ENCODE measurements around the gene CNGA1. TPM values are rescaled to one million over a fixed set of nuclear protein-coding genes. Genes with fewer than 3 reads are reported as not detected.

The CNGA1 gene
- total RNA-seq, 1 donor from 2014 or later, result 2.0 TPM

DNA sequence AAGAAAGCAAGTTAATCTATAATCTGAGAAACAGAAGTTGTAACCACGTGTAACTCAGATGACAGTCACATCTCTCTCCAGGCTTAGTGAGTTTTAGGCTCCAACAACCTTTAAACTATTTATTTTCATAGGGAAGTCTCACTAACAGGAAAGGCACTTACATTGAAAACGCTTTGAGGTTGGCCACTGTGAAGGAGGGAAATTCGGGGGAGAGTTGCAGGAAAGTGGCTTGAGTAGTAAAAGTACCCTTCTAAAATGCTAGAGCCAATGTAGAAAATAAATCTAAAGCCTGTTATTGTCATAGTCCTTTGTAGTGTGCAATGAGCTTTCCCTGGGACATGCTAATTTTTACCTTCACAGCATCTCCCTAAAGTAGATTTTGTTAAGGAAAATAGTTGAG, 101.1 kb downstream of the CNGA1 start:
- no peak for TF ChIP-seq POLR2A (IDR thresholded peaks at IDR 0.05)
- no peak for TF ChIP-seq CTCF (IDR thresholded peaks at IDR 0.05)
- TF ChIP-seq POLR2AphosphoS5 (IDR thresholded peaks at IDR 0.05; ENCODE audit: insufficient read depth in 1 of 2, low read depth in 1 of 2), result no peak
- intact Hi-C loops (cut with DNase I), result no loop called here
- H3K4me3 ChIP-seq, result no peak overlapping the region

GRCh38 chr4:47914926-47915237, 101.6 kb downstream of the CNGA1 start:
- peak overlapping the region; percentile 63 to 86 for H3K4me3 ChIP-seq
- DNase-seq (ENCODE audit: extremely low spot score in 2 of 2), result no peak
- H3K9me3 ChIP-seq, result no peaks in the 10 kb centered on the region
- peaks cover 0 to 9% of the 10 kb centered on the region in 2 donors for H3K36me3 ChIP-seq
- H3K4me1 ChIP-seq, result peaks cover 15% of the 10 kb centered on the region
- intact Hi-C loops (cut with DNase I), result no loop called here
- TF ChIP-seq CTCF (IDR thresholded peaks at IDR 0.05), result no peak
- TF ChIP-seq POLR2AphosphoS5 (IDR thresholded peaks at IDR 0.05; ENCODE audit: insufficient read depth in 1 of 2, low read depth in 1 of 2), result no peak
- no peak for TF ChIP-seq POLR2A (IDR thresholded peaks at IDR 0.05)
- peak overlapping the region; percentile 24 for H3K27ac ChIP-seq
- no peaks in the 10 kb centered on the region for H3K27me3 ChIP-seq

More for the DNA sequence above, 101.1 kb downstream of the CNGA1 start:
- Histone ChIP-seq H3K27ac (no peak overlapping the region), H3K27me3 (no peaks in the 10 kb centered on the region), H3K4me1 (peaks cover 15% of the 10 kb centered on the region), H3K36me3 (peaks cover 0 to 5% of the 10 kb centered on the region in 2 donors), H3K9me3 (no peaks in the 10 kb centered on the region)
- DNase-seq (ENCODE audit: extremely low spot score in 2 of 2), result no peak

- H3K4me1 ChIP-seq, result peaks cover 15% of the 10 kb centered on the region
- intact Hi-C loops (cut with DNase I), result no loop called here
Measured at GRCh38 chr4:47914220-47914925, 102.1 kb downstream of the CNGA1 start, which contains the start of gene NFXL1. Gene NFXL1 (minus strand): TSS chr4:47914583. CDS start chr4:47914203, 380 bp downstream.

DNA sequence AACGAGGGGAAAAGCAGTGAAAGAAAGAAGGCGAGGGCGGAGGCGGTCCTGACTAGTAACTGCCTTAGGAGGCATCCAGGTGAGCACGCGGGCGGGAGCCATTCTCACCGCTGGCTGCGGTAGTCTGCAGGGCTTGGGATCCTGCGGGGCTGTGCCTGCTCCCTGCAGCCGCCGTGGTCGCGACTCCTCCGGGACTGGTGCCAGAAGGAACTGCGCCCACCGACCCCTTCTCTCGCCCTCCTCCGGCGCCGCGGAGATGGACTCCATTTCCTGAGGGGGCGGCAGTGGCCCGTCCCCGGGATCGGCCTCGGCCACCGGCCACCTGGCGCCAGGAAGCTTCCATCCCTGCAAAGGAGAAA, 102.6 kb downstream of the CNGA1 start:
- intact Hi-C loops (cut with DNase I), result no loop called here
- Histone ChIP-seq H3K4me1 (peaks cover 15% of the 10 kb centered on the region), H3K27me3 (no peaks in the 10 kb centered on the region), H3K27ac (peak overlapping the region; percentile 76), H3K9me3 (no peaks in the 10 kb centered on the region), H3K4me3 (peak overlapping the region; percentile 63 to 86), H3K36me3 (peaks cover 0 to 9% of the 10 kb centered on the region in 2 donors)
- DNase-seq (ENCODE audit: extremely low spot score in 2 of 2), result no peak
- no peak for TF ChIP-seq CTCF (IDR thresholded peaks at IDR 0.05)
- no peak for TF ChIP-seq POLR2A (IDR thresholded peaks at IDR 0.05)

More at GRCh38 chr4:47914220-47914925, 102.1 kb downstream of the CNGA1 start, which contains the start of gene NFXL1:
- TF ChIP-seq POLR2A (IDR thresholded peaks at IDR 0.05) (peak in 1 of 2 donors; percentile 73), POLR2AphosphoS5 (IDR thresholded peaks at IDR 0.05; ENCODE audit: insufficient read depth in 1 of 2, low read depth in 1 of 2) (peak; percentile 91 to 92), CTCF (IDR thresholded peaks at IDR 0.05) (no peak)
- H3K4me3 ChIP-seq, result peak within 1 kb of the TSS; percentile 63 to 86
- DNase-seq (ENCODE audit: extremely low spot score in 2 of 2), result peak; percentile 99
- H3K9me3 ChIP-seq, result no peaks in the 10 kb centered on the region
- peaks cover 0 to 9% of the 10 kb centered on the region in 2 donors for H3K36me3 ChIP-seq
- no peaks in the 10 kb centered on the region for H3K27me3 ChIP-seq
- peak within 1 kb of the TSS; percentile 76 for H3K27ac ChIP-seq

- intact Hi-C loops (cut with DNase I), result no loop called here
- DNase-seq (ENCODE audit: extremely low spot score in 2 of 2), result no peak
- Histone ChIP-seq H3K36me3 (peaks cover 0 to 9% of the 10 kb centered on the region in 2 donors), H3K4me1 (peaks cover 15% of the 10 kb centered on the region), H3K27ac (peak overlapping the region; percentile 76), H3K9me3 (no peaks in the 10 kb centered on the region), H3K27me3 (no peaks in the 10 kb centered on the region), H3K4me3 (peak overlapping the region; percentile 63 to 86)
- TF ChIP-seq POLR2AphosphoS5 (IDR thresholded peaks at IDR 0.05; ENCODE audit: insufficient read depth in 1 of 2, low read depth in 1 of 2) (no peak), CTCF (IDR thresholded peaks at IDR 0.05) (no peak), POLR2A (IDR thresholded peaks at IDR 0.05) (no peak)
Measured at GRCh38 chr4:47913330-47913729, 103.2 kb downstream of the CNGA1 start.
